Retinal pigment epithelial cell (primary cell): Measurements from ENCODE around the gene GRIA3.
"Not testable (repeated sequence)": the region's sequence is repeated elsewhere in the genome, so short reads cannot be mapped to it uniquely, and the experiment has no call there.

Source experiments
- DNase-seq: peaks from one replicate; pipeline ENCODE4 v3.0.0-alpha.2; 2010; ENCODE audit warnings: low read depth
- H3K4me3 ChIP-seq: 2 replicates; pipeline ENCODE4 v1.5.1; 2011; ENCODE audit warnings: mild to moderate bottlenecking, low read length, control low read depth, moderate library complexity
- TF ChIP-seq, protein P1 (sequence below): conservative IDR thresholded peaks from 2 replicates; pipeline ENCODE4 v1.5.1; 2011; ENCODE audit warnings: low read depth, low read length, control low read depth, inconsistent platforms

GRIA3 gene

DNA sequence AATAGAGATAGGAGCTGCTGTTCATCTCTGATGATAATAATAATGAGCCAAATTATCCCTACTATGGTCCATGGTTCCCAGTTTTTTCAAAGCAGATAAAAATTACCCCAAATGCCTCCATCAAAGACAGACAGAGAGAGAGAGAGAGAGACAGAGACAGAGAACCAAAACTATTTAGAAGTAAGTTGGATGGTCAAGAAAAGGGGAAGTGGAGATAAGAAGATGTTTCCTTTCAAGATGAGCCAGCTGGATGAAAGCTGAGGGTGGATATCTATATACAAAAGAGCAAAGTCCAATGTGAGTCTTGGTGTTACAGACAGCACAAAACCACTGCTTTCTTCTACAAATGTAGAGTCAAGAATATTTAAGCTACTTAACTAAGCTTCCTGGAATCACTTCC is 173.9 kb downstream of the GRIA3 start:
- no peak overlapping the region for H3K4me3 ChIP-seq
- DNase-seq: no peak

DNA sequence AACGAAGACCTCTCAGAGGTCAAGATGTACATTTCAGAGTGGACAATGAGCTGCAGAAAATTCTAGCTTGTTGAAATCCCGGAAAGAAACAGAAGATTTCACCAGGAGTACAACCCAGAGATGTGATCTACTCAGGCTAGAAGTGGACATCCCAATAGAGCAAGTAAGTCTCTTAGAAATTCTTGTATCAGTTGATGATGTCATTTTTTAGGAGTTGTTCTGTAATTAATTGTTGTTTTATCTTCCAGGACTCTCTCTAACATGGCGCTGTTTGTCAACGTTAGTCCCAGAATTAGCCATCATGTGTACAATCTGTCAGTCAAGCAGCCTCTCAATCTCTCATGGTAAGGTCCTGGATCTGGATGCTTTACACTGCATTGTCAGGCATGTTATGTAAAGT is 174.4 kb downstream of the GRIA3 start:
- TF ChIP-seq, protein P1, sequence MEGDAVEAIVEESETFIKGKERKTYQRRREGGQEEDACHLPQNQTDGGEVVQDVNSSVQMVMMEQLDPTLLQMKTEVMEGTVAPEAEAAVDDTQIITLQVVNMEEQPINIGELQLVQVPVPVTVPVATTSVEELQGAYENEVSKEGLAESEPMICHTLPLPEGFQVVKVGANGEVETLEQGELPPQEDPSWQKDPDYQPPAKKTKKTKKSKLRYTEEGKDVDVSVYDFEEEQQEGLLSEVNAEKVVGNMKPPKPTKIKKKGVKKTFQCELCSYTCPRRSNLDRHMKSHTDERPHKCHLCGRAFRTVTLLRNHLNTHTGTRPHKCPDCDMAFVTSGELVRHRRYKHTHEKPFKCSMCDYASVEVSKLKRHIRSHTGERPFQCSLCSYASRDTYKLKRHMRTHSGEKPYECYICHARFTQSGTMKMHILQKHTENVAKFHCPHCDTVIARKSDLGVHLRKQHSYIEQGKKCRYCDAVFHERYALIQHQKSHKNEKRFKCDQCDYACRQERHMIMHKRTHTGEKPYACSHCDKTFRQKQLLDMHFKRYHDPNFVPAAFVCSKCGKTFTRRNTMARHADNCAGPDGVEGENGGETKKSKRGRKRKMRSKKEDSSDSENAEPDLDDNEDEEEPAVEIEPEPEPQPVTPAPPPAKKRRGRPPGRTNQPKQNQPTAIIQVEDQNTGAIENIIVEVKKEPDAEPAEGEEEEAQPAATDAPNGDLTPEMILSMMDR: no peak
- DNase-seq: no peak

More for the DNA sequence above, 173.9 kb downstream of the GRIA3 start:
- TF ChIP-seq, protein P1: no peak

DNA sequence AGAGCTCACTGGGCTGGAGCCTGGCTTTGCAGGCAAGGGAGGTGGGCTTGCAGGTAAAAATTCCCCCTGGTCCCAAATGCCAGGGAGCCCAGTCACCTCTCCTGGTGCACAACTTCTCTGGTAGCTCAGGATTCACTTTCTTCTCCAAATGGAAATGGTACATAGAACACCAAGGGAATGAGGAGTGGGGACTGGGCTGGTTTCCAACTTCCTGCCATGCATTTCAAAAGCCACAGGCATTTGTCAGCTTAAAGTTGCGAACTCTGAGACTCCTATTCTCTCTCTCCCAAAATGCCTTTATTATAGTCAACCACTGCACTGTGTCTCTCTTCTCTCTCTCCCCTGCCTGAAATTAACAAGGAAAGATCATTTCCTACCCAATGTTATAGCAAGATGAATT is 177.3 kb downstream of the GRIA3 start:
- TF ChIP-seq, protein P1: no peak
- DNase-seq: peak; percentile 6
- no peak overlapping the region for H3K4me3 ChIP-seq

More for the DNA sequence above, 174.4 kb downstream of the GRIA3 start:
- H3K4me3 ChIP-seq: no peak overlapping the region

DNA sequence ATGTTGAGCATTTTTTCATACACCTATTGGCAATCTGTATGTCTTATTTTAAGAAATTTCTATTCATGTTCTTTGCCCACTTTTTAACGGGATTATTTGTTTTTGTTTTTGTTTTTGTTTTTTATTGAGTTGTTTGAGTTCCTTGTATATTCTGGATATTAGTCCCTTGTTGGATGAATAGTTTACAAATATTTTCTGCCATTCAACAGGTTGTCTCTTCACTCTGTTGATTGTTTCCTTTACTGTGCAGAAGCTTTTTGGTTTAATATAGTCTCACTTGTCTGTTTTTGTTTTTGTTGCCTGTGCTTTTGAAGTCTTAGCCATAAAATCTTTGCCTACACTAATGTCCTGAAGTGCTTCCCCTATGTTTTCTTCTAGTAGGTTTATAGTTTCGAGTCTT is 202.1 kb downstream of the GRIA3 start:
- not testable (repeated sequence) for H3K4me3 ChIP-seq, DNase-seq

DNA sequence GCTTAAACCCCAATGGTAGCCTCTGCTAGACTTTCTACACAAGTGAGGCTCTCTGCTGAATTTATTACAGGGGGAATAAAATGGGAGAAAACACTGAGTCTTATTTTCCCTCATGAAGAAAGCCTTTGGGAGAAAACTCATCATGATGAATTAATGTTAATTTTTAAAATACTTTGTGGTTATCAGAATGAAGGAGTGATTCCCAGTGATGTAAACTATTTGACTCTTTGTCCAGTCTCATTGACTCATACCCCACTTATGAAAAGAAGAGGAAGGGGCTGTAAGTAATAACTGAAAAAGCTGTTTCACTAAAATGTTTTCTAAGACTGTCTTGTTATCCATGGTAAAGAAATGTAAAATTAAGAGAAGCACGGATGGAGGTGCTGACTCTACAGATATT is 208.8 kb downstream of the GRIA3 start:
- DNase-seq: no peak
- H3K4me3 ChIP-seq: no peak overlapping the region
- TF ChIP-seq, protein P1: no peak

DNA sequence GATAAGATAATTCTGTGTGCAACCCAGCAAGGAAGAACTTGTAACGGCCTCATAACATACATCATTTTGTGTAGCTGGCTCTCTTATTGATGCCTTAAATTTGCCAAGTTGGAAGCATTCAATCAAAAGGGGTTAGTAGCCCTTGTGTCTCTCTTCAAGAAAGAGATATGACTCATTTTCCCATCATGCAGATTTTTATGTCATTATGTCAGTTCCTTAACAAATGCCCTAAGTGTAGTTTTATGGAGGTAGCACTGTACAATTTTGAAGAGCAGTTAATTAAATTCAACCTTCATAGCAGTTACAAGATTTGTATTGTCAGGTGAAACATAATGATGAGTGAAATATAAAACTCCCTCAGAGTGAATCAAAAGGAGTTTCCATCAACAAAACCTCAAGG is 215.6 kb downstream of the GRIA3 start:
- no peak for DNase-seq
- TF ChIP-seq, protein P1: no peak
- no peak overlapping the region for H3K4me3 ChIP-seq

DNA sequence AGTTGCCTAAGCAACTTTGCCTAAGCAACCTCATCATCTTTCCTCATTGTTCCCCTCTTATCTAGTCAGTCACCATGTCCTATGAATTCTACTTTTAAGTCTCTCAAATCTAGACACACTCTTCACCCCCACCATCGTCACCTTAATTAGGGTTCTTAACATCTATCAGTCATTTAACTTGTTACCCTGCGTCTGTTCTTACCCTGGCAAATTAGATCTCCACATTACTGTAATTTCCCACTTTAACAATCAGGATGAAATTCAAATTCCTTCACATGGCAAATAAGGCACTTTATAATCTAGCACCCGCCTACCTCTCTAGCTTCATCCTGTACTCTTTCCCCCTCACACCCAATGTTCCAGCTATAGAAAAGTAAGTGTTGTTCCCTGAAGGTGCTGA is 221.2 kb downstream of the GRIA3 start:
- DNase-seq: no peak
- no peak overlapping the region for H3K4me3 ChIP-seq
- TF ChIP-seq, protein P1: no peak
